ENCODE measurements around the gene COL21A1.

DNA sequence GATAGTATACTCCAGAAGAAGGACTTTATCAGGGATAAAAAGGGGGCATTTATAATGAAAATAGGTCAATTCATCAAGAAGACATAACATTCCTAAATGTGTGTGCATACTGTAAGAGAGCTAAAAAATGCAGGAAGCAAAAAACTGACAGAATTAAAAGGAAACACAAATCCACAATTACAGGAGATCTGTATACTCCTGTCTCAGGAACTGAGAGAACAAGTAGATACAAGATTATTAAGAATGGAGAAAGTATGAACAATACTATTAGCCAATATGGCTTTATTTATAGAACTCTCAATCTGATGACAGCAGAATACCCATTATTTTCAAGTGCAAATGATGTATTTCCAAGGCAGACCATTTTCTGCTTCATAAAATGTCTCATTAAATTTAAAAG lies 204.3 kb downstream of the COL21A1 start:
- TF ChIP-seq, protein P1, sequence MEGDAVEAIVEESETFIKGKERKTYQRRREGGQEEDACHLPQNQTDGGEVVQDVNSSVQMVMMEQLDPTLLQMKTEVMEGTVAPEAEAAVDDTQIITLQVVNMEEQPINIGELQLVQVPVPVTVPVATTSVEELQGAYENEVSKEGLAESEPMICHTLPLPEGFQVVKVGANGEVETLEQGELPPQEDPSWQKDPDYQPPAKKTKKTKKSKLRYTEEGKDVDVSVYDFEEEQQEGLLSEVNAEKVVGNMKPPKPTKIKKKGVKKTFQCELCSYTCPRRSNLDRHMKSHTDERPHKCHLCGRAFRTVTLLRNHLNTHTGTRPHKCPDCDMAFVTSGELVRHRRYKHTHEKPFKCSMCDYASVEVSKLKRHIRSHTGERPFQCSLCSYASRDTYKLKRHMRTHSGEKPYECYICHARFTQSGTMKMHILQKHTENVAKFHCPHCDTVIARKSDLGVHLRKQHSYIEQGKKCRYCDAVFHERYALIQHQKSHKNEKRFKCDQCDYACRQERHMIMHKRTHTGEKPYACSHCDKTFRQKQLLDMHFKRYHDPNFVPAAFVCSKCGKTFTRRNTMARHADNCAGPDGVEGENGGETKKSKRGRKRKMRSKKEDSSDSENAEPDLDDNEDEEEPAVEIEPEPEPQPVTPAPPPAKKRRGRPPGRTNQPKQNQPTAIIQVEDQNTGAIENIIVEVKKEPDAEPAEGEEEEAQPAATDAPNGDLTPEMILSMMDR (IDR thresholded peaks at IDR 0.05): no peak
- no peak for TF ChIP-seq POLR2A (IDR thresholded peaks at IDR 0.05)
